ENCODE measurements around the gene SYNPO. TPM values are rescaled to one million over a fixed set of nuclear protein-coding genes. Genes with fewer than 3 reads are reported as not detected.

Gene SYNPO
- total RNA-seq, 1 donor from 2014 or later: 0.41 TPM

GRCh38 chr5:150604010-150604409 is 36.5 kb upstream of the SYNPO start:
- DNase-seq (ENCODE audit: low spot score): no peak
- H3K4me3 Mint-ChIP-seq: no peak overlapping the region
- H3K4me3 ChIP-seq: no peak overlapping the region

GRCh38 chr5:150604894-150605440 is 35.5 kb upstream of the SYNPO start:
- no peaks in the 10 kb centered on the region for H3K79me2 ChIP-seq (ENCODE audit: low read depth)
- no peaks in the 10 kb centered on the region for H3K27me3 ChIP-seq
- no peaks in the 10 kb centered on the region for H3K4me1 ChIP-seq
- H3K9me3 ChIP-seq (ENCODE audit: low read depth): no peaks in the 10 kb centered on the region
- no peak for DNase-seq (ENCODE audit: low spot score)
- no peak overlapping the region for H3K27ac Mint-ChIP-seq
- H3K27ac ChIP-seq: no peak overlapping the region
- no peak overlapping the region for H3K9ac ChIP-seq
- peaks cover 6% of the 10 kb centered on the region for H3F3A ChIP-seq (ENCODE audit: low read depth)
- no peak overlapping the region for H3K4me2 ChIP-seq
- TF ChIP-seq CTCF (IDR thresholded peaks at IDR 0.05) (no peak), EZH2 (IDR thresholded peaks at IDR 0.05) (no peak), EZH2phosphoT487 (IDR thresholded peaks at IDR 0.05) (no peak)
- H3K4me3 Mint-ChIP-seq: no peak overlapping the region
- H3K9me3 Mint-ChIP-seq: no peaks in the 10 kb centered on the region
- H3K27me3 Mint-ChIP-seq (ENCODE audit: insufficient read depth, low read depth): peaks cover 4% of the 10 kb centered on the region
- H2AFZ ChIP-seq (replicated peaks): no peak overlapping the region
- no peaks in the 10 kb centered on the region for H3K36me3 Mint-ChIP-seq
- H4K20me1 ChIP-seq (ENCODE audit: low read depth): no peaks in the 10 kb centered on the region
- H3K4me3 ChIP-seq: no peak overlapping the region
- no peaks in the 10 kb centered on the region for H3K36me3 ChIP-seq
- H3K4me1 Mint-ChIP-seq: peaks cover 10% of the 10 kb centered on the region

More at GRCh38 chr5:150604010-150604409, 36.5 kb upstream of the SYNPO start:
- H3K4me2 ChIP-seq: no peak overlapping the region
- peaks cover 6% of the 10 kb centered on the region for H3F3A ChIP-seq (ENCODE audit: low read depth)
- no peaks in the 10 kb centered on the region for H3K79me2 ChIP-seq (ENCODE audit: low read depth)
- H4K20me1 ChIP-seq (ENCODE audit: low read depth): no peaks in the 10 kb centered on the region
- Mint-ChIP-seq H3K36me3 (no peaks in the 10 kb centered on the region), H3K27me3 (ENCODE audit: insufficient read depth, low read depth) (peaks cover 4% of the 10 kb centered on the region), H3K9me3 (no peaks in the 10 kb centered on the region), H3K4me1 (peaks cover 10% of the 10 kb centered on the region), H3K27ac (no peak overlapping the region)
- no peaks in the 10 kb centered on the region for H3K36me3 ChIP-seq
- no peaks in the 10 kb centered on the region for H3K9me3 ChIP-seq (ENCODE audit: low read depth)
- no peaks in the 10 kb centered on the region for H3K27me3 ChIP-seq
- H3K9ac ChIP-seq: no peak overlapping the region
- TF ChIP-seq EZH2phosphoT487 (IDR thresholded peaks at IDR 0.05) (no peak), CTCF (IDR thresholded peaks at IDR 0.05) (no peak), EZH2 (IDR thresholded peaks at IDR 0.05) (no peak)
- H3K4me1 ChIP-seq: no peaks in the 10 kb centered on the region
- H3K27ac ChIP-seq: no peak overlapping the region
- H2AFZ ChIP-seq (replicated peaks): no peak overlapping the region

- no peaks in the 10 kb centered on the region for H3K9me3 Mint-ChIP-seq
- no peaks in the 10 kb centered on the region for H3K4me1 ChIP-seq
- H3K4me1 Mint-ChIP-seq: peaks cover 8% of the 10 kb centered on the region
- H3K79me2 ChIP-seq (ENCODE audit: low read depth): no peaks in the 10 kb centered on the region
- no peak overlapping the region for H3K9ac ChIP-seq
- H2AFZ ChIP-seq (replicated peaks): no peak overlapping the region
- no peaks in the 10 kb centered on the region for H3K36me3 ChIP-seq
- no peak overlapping the region for H3K4me3 Mint-ChIP-seq
- peak overlapping the region; percentile 34 for H3K27ac Mint-ChIP-seq
- H3K27me3 Mint-ChIP-seq (ENCODE audit: insufficient read depth, low read depth): peaks cover 4% of the 10 kb centered on the region
- no peak overlapping the region for H3K4me2 ChIP-seq
- H3F3A ChIP-seq (ENCODE audit: low read depth): peaks cover 6% of the 10 kb centered on the region
- H3K4me3 ChIP-seq: no peak overlapping the region
- H3K9me3 ChIP-seq (ENCODE audit: low read depth): no peaks in the 10 kb centered on the region
- no peaks in the 10 kb centered on the region for H3K27me3 ChIP-seq
- DNase-seq (ENCODE audit: low spot score): no peak
- TF ChIP-seq EZH2 (IDR thresholded peaks at IDR 0.05): no peak
- no peak for TF ChIP-seq EZH2phosphoT487 (IDR thresholded peaks at IDR 0.05)
- TF ChIP-seq CTCF (IDR thresholded peaks at IDR 0.05): no peak
- H3K27ac ChIP-seq: no peak overlapping the region
- no peaks in the 10 kb centered on the region for H4K20me1 ChIP-seq (ENCODE audit: low read depth)
- H3K36me3 Mint-ChIP-seq: no peaks in the 10 kb centered on the region
Observed at GRCh38 chr5:150605546-150605945, 34.9 kb upstream of the SYNPO start.

All from neural progenitor cell (in vitro differentiated cells).